Measurements from ENCODE around the gene NRXN2. TPM values are rescaled to one million over a fixed set of nuclear protein-coding genes. Genes with fewer than 3 reads are reported as not detected.

Gene NRXN2
- total RNA-seq, 1 experiment from 2014 or later, result not detected

- BruUV-seq (replicated peaks), result no TSS peak
- H3K9me3 Mint-ChIP-seq (ENCODE audit: unreplicated experiment), result no peaks in the 10 kb centered on the region
- no peak for DNase-seq (ENCODE audit: unreplicated experiment)
Observed at GRCh38 chr11:64715756-64716472, 7.1 kb downstream of the NRXN2 start.

GRCh38 chr11:64715110-64715509 is 7.9 kb downstream of the NRXN2 start:
- POLR2A ChIA-PET, result interaction anchor here (0.9 to 1.0 kb wide), 2 partner anchors 11 to 12 kb away, joined by 4 read pairs; no protein-coding TSS in a partner anchor

More at GRCh38 chr11:64715756-64716472, 7.1 kb downstream of the NRXN2 start:
- no peaks in the 10 kb centered on the region for H3K4me1 Mint-ChIP-seq (ENCODE audit: insufficient read depth, unreplicated experiment)
- no peak overlapping the region for H3K27ac Mint-ChIP-seq (ENCODE audit: low read depth, unreplicated experiment)
- no peaks in the 10 kb centered on the region for H3K36me3 Mint-ChIP-seq (ENCODE audit: insufficient read depth, unreplicated experiment)
- ChIA-PET POLR2A (no interaction called here), CTCF (interaction anchor here (0.7 to 1.1 kb wide), 2 partner anchors 264 to 449 kb away, joined by 3 read pairs; no protein-coding TSS in a partner anchor)
- peaks cover 74% of the 10 kb centered on the region for H3K27me3 Mint-ChIP-seq (ENCODE audit: insufficient read depth, unreplicated experiment)
- no peak overlapping the region for H3K4me3 Mint-ChIP-seq (ENCODE audit: unreplicated experiment)
- TF ChIP-seq CTCF (IDR thresholded peaks at IDR 0.05; ENCODE audit: unreplicated experiment), result no peak
- intact Hi-C loops (cut with micrococcal nuclease), result no loop called here

GRCh38 chr11:64714666-64715065 is 8.3 kb downstream of the NRXN2 start:
- intact Hi-C loops (cut with micrococcal nuclease), result no loop called here
- Mint-ChIP-seq H3K9me3 (ENCODE audit: unreplicated experiment) (no peaks in the 10 kb centered on the region), H3K27me3 (ENCODE audit: insufficient read depth, unreplicated experiment) (peaks cover 72% of the 10 kb centered on the region), H3K36me3 (ENCODE audit: insufficient read depth, unreplicated experiment) (no peaks in the 10 kb centered on the region), H3K4me3 (ENCODE audit: unreplicated experiment) (no peak overlapping the region), H3K27ac (ENCODE audit: low read depth, unreplicated experiment) (no peak overlapping the region), H3K4me1 (ENCODE audit: insufficient read depth, unreplicated experiment) (no peaks in the 10 kb centered on the region)
- ChIA-PET POLR2A (interaction anchor here (0.9 to 1.0 kb wide), 2 partner anchors 10 to 11 kb away, joined by 4 read pairs; no protein-coding TSS in a partner anchor), CTCF (interaction anchor here (0.6 kb wide), 1 partner anchor 87 kb away, joined by 3 read pairs; no protein-coding TSS in a partner anchor)
- no TSS peak for BruUV-seq (replicated peaks)
- no peak for DNase-seq (ENCODE audit: unreplicated experiment)
- no peak for TF ChIP-seq CTCF (IDR thresholded peaks at IDR 0.05; ENCODE audit: unreplicated experiment)

More at GRCh38 chr11:64715110-64715509, 7.9 kb downstream of the NRXN2 start:
- H3K27ac Mint-ChIP-seq (ENCODE audit: low read depth, unreplicated experiment), result no peak overlapping the region
- H3K4me3 Mint-ChIP-seq (ENCODE audit: unreplicated experiment), result no peak overlapping the region
- no peaks in the 10 kb centered on the region for H3K9me3 Mint-ChIP-seq (ENCODE audit: unreplicated experiment)
- no TSS peak for BruUV-seq (replicated peaks)
- no peak for TF ChIP-seq CTCF (IDR thresholded peaks at IDR 0.05; ENCODE audit: unreplicated experiment)
- no peaks in the 10 kb centered on the region for H3K36me3 Mint-ChIP-seq (ENCODE audit: insufficient read depth, unreplicated experiment)
- DNase-seq (ENCODE audit: unreplicated experiment), result no peak
- CTCF ChIA-PET, result interaction anchor here (0.7 kb wide), 1 partner anchor 450 kb away, joined by 3 read pairs; no protein-coding TSS in a partner anchor
- peaks cover 72% of the 10 kb centered on the region for H3K27me3 Mint-ChIP-seq (ENCODE audit: insufficient read depth, unreplicated experiment)
- no peaks in the 10 kb centered on the region for H3K4me1 Mint-ChIP-seq (ENCODE audit: insufficient read depth, unreplicated experiment)
- intact Hi-C loops (cut with micrococcal nuclease), result no loop called here

GRCh38 chr11:64713781-64714363 is 9.1 kb downstream of the NRXN2 start:
- no peaks in the 10 kb centered on the region for H3K36me3 Mint-ChIP-seq (ENCODE audit: insufficient read depth, unreplicated experiment)
- no TSS peak for BruUV-seq (replicated peaks)
- CTCF ChIA-PET, result interaction anchor here (0.5 to 0.6 kb wide), 2 partner anchors 11 to 86 kb away, joined by 3 read pairs; no protein-coding TSS in a partner anchor
- H3K4me3 Mint-ChIP-seq (ENCODE audit: unreplicated experiment), result no peak overlapping the region
- H3K27me3 Mint-ChIP-seq (ENCODE audit: insufficient read depth, unreplicated experiment), result peaks cover 66% of the 10 kb centered on the region
- TF ChIP-seq CTCF (IDR thresholded peaks at IDR 0.05; ENCODE audit: unreplicated experiment), result no peak
- H3K27ac Mint-ChIP-seq (ENCODE audit: low read depth, unreplicated experiment), result no peak overlapping the region
- DNase-seq (ENCODE audit: unreplicated experiment), result no peak
- intact Hi-C loops (cut with micrococcal nuclease), result no loop called here
- POLR2A ChIA-PET, result no interaction called here
- no peaks in the 10 kb centered on the region for H3K4me1 Mint-ChIP-seq (ENCODE audit: insufficient read depth, unreplicated experiment)
- no peaks in the 10 kb centered on the region for H3K9me3 Mint-ChIP-seq (ENCODE audit: unreplicated experiment)

Measured in MCF 10A (cell line).